Activated CD8-positive, alpha-beta memory T cell treated with anti-CD3 and anti-CD28 coated beads, Interleukin-2, amount 10 ng/mL, durations not matched to agents 7 days and 5 days (primary cell): ENCODE measurements around the gene SATB2. TPM values are rescaled to one million over a fixed set of nuclear protein-coding genes. Genes with fewer than 3 reads are reported as not detected.

ENCODE experiments used
- ATAC-seq: fragments of 150-1000 bp; cut with Tn5 transposase; one replicate; pipeline ENCODE4 v1.10.0; 2021; ENCODE audit warnings: moderate library complexity
- CTCF ChIA-PET: fragments of 350-600 bp; sonication (Branson Sonifier 250); formaldehyde crosslinking; loops from one replicate; lab custom pipeline; 2021; ENCODE audit warnings: antibody characterized with exemption; lab: Charles Lee
- DNase-seq: peaks from one replicate; pipeline ENCODE4 v3.0.0-alpha.2; 2020
- H3K27ac Mint-ChIP-seq: one replicate; pipeline ENCODE4 v1.8.0; 2021; ENCODE audit warnings: mild to moderate bottlenecking, mixed read lengths
- H3K27me3 Mint-ChIP-seq: one replicate; pipeline ENCODE4 v1.8.0; 2021; ENCODE audit warnings: mixed read lengths
- H3K36me3 Mint-ChIP-seq: one replicate; pipeline ENCODE4 v1.8.0; 2021; ENCODE audit warnings: mild to moderate bottlenecking, mixed read lengths
- H3K4me1 Mint-ChIP-seq: one replicate; pipeline ENCODE4 v1.8.0; 2021; ENCODE audit warnings: mixed read lengths
- H3K4me3 Mint-ChIP-seq: one replicate; pipeline ENCODE4 v1.8.0; 2021; ENCODE audit warnings: mild to moderate bottlenecking, moderate library complexity, mixed read lengths
- H3K9me3 Mint-ChIP-seq: one replicate; pipeline ENCODE4 v1.8.0; 2022; ENCODE audit warnings: low read depth, mixed read lengths
- total RNA-seq, 2 experiments: library from RNA; stranded (reverse); gene quantifications; one replicate each; pipeline ENCODE4 v1.2.3, GENCODE V29; 2021

Gene SATB2
- total RNA-seq, 2 experiments from 2014 or later = 0.09 TPM; not detected in 1

DNA sequence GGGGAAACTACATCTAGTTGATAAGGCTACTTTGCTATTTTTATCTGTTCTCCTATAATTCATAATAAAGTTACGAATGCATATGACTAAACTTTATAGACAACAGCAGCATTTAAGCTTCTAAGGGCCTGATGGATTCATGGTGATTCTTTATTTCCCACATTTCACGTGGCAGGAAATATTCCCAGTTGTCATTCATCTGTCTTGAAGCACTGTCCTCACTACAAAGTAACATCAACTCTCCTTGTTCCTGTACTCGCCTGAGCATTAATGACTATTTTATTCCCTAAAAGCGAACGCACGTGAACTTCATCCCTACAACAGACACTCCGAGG is 2.6 kb downstream of the SATB2 start:
- H3K4me3 Mint-ChIP-seq = no peak overlapping the region
- H3K36me3 Mint-ChIP-seq = no peaks in the 10 kb centered on the region
- H3K27me3 Mint-ChIP-seq = peaks cover 60% of the 10 kb centered on the region
- ATAC-seq (no peak), DNase-seq (no peak)
- peaks cover 16% of the 10 kb centered on the region for H3K4me1 Mint-ChIP-seq
- H3K9me3 Mint-ChIP-seq = no peaks in the 10 kb centered on the region
- CTCF ChIA-PET = no interaction called here
- H3K27ac Mint-ChIP-seq = no peak overlapping the region

DNA sequence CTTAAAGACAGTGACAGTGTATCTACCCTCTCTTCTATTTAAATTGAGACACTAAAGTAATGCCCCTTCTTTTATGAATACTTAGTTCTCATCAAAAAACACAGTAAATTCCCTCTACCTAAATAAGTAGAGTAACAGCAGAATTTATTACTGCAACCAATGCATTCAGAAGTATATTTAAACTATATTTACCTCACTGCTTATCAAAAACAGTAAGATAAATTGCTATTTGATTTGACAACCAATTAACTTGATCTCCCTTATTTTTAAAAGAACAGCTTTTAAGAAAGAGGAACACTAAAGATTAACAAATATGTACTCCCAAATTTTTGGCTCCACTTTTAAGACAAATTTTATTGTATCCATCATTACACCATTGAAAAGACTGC is 4.8 kb downstream of the SATB2 start:
- Mint-ChIP-seq H3K4me3 (no peak overlapping the region), H3K9me3 (no peaks in the 10 kb centered on the region), H3K27ac (no peak overlapping the region), H3K36me3 (no peaks in the 10 kb centered on the region), H3K4me1 (peaks cover 8% of the 10 kb centered on the region), H3K27me3 (peaks cover 57% of the 10 kb centered on the region)
- CTCF ChIA-PET = no interaction called here
- ATAC-seq (no peak), DNase-seq (no peak)

GRCh38 chr2:199452260-199452990 is 5.3 kb downstream of the SATB2 start:
- ATAC-seq = no peak
- Mint-ChIP-seq H3K27me3 (peaks cover 52% of the 10 kb centered on the region), H3K36me3 (no peaks in the 10 kb centered on the region), H3K4me3 (no peak overlapping the region), H3K27ac (no peak overlapping the region), H3K9me3 (no peaks in the 10 kb centered on the region), H3K4me1 (peaks cover 6% of the 10 kb centered on the region)
- DNase-seq = no peak
- CTCF ChIA-PET = no interaction called here

GRCh38 chr2:199449956-199450355 is 7.8 kb downstream of the SATB2 start:
- CTCF ChIA-PET = no interaction called here
- no peaks in the 10 kb centered on the region for H3K4me1 Mint-ChIP-seq
- ATAC-seq (no peak), DNase-seq (no peak)
- no peak overlapping the region for H3K4me3 Mint-ChIP-seq
- H3K27me3 Mint-ChIP-seq = peaks cover 39% of the 10 kb centered on the region
- no peaks in the 10 kb centered on the region for H3K36me3 Mint-ChIP-seq
- H3K27ac Mint-ChIP-seq = no peak overlapping the region
- H3K9me3 Mint-ChIP-seq = no peaks in the 10 kb centered on the region

GRCh38 chr2:199449455-199449854 is 8.3 kb downstream of the SATB2 start:
- ATAC-seq = no peak
- H3K27ac Mint-ChIP-seq = no peak overlapping the region
- no peak for DNase-seq
- H3K9me3 Mint-ChIP-seq = no peaks in the 10 kb centered on the region
- H3K36me3 Mint-ChIP-seq = no peaks in the 10 kb centered on the region
- no peaks in the 10 kb centered on the region for H3K4me1 Mint-ChIP-seq
- CTCF ChIA-PET = no interaction called here
- H3K27me3 Mint-ChIP-seq = peaks cover 42% of the 10 kb centered on the region
- H3K4me3 Mint-ChIP-seq = no peak overlapping the region

DNA sequence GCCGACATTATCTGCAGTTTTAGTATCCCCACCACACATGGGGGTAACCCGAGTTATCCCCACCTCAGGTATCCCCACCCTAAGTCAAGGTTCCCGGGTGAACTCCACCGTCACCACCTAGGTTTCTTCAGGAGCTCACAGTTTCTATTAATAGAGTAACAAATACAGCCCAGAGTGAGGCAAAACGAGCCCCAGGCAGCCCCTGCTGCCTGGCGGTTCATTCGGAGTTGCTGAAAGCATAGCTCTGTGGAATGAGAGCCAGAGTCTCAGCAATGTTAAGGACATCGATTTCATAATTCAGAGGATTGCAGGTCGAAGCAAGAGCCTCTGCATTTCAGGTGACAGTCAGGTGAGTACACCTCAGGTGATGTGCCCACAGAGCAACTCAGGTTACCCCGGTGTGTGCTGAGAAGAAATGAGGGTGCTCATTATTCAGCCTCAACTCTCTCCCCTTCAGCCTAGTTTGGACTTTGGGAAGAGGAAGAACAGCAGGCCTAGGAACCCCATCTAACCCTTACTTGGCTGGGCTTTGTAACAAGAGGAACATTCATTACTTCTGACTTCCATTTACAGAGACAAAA is 10.7 kb downstream of the SATB2 start:
- H3K27me3 Mint-ChIP-seq = peaks cover 31% of the 10 kb centered on the region
- H3K27ac Mint-ChIP-seq = no peak overlapping the region
- no peaks in the 10 kb centered on the region for H3K4me1 Mint-ChIP-seq
- ATAC-seq (no peak), DNase-seq (no peak)
- CTCF ChIA-PET = no interaction called here
- H3K9me3 Mint-ChIP-seq = no peaks in the 10 kb centered on the region
- no peak overlapping the region for H3K4me3 Mint-ChIP-seq
- no peaks in the 10 kb centered on the region for H3K36me3 Mint-ChIP-seq

DNA sequence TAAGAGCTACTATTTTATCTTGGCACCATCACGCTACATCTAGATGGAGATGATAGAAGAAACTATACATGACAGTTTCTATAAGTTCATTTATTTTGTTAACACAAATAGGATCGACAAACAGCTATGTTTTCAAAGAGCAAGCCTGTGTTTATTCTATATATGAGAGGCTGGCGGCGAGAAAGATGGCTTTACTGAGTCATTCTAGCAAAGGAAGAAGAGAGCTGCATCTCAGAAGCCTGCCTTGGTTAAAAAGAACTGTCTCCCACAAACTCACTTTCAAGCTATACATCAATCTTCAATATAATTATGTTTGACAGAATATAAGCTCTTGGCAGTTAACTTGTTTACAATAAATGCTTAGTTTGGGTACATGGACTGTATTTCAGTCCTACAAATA is 13.0 kb downstream of the SATB2 start:
- Mint-ChIP-seq H3K4me1 (no peaks in the 10 kb centered on the region), H3K9me3 (no peaks in the 10 kb centered on the region), H3K4me3 (no peak overlapping the region), H3K27ac (no peak overlapping the region), H3K36me3 (no peaks in the 10 kb centered on the region), H3K27me3 (peaks cover 27% of the 10 kb centered on the region)
- CTCF ChIA-PET = no interaction called here
- DNase-seq = no peak
- no peak for ATAC-seq

- H3K4me1 Mint-ChIP-seq = no peaks in the 10 kb centered on the region
- no peak overlapping the region for H3K27ac Mint-ChIP-seq
- no peak for ATAC-seq
- CTCF ChIA-PET = interaction anchor here (0.7 kb wide), 1 partner anchor 39 kb away, joined by 3 read pairs; no protein-coding TSS in a partner anchor
- H3K27me3 Mint-ChIP-seq = peaks cover 20% of the 10 kb centered on the region
- no peak for DNase-seq
- H3K36me3 Mint-ChIP-seq = no peaks in the 10 kb centered on the region
- H3K9me3 Mint-ChIP-seq = no peaks in the 10 kb centered on the region
- H3K4me3 Mint-ChIP-seq = no peak overlapping the region
Observed at GRCh38 chr2:199443589-199444130, 14.1 kb downstream of the SATB2 start.

DNA sequence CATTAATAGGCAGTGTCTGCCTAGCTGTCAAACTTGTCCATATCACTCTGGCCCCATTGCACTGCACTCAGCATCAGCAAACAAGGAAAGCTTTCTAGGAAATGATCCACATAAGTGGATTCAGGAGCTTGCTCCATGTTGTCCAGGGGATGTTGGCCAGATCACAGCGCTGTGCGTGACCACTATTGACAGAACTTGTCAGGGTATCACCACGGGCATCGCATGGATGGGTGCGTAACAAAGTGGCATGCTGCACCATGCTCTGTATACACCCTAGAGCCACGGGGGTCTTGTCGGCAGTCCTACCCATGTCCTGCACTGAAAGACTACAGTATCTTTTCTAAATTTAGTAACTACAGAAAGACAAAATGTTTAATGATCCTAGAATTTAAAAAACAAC is 15.6 kb downstream of the SATB2 start:
- H3K4me3 Mint-ChIP-seq = no peak overlapping the region
- no peak for DNase-seq
- H3K4me1 Mint-ChIP-seq = no peaks in the 10 kb centered on the region
- H3K27me3 Mint-ChIP-seq = peaks cover 19% of the 10 kb centered on the region
- CTCF ChIA-PET = no interaction called here
- H3K27ac Mint-ChIP-seq = no peak overlapping the region
- H3K9me3 Mint-ChIP-seq = no peaks in the 10 kb centered on the region
- ATAC-seq = no peak
- H3K36me3 Mint-ChIP-seq = no peaks in the 10 kb centered on the region

DNA sequence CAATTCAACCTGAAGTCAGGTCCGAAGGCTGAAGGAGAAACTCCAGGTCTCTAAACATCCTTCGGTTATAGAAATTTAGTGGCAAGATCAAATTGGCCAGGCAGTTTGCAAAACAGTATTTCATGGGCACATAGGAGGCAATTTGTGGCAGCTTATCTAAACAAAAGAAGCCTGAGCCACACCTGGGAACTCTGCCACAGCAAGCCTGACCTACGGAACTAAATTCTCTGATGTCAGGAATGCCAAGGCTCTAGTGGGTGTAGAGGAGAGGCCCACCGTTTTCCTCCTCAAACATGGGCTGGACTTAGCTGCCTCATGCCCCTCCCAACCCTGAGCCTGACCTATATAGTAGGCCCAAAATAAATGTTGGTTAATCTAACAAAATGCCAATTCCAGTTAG is 16.0 kb downstream of the SATB2 start:
- Mint-ChIP-seq H3K4me1 (no peaks in the 10 kb centered on the region), H3K9me3 (no peaks in the 10 kb centered on the region), H3K27me3 (peaks cover 19% of the 10 kb centered on the region), H3K4me3 (no peak overlapping the region), H3K27ac (no peak overlapping the region), H3K36me3 (no peaks in the 10 kb centered on the region)
- no peak for ATAC-seq
- CTCF ChIA-PET = no interaction called here
- DNase-seq = no peak

DNA sequence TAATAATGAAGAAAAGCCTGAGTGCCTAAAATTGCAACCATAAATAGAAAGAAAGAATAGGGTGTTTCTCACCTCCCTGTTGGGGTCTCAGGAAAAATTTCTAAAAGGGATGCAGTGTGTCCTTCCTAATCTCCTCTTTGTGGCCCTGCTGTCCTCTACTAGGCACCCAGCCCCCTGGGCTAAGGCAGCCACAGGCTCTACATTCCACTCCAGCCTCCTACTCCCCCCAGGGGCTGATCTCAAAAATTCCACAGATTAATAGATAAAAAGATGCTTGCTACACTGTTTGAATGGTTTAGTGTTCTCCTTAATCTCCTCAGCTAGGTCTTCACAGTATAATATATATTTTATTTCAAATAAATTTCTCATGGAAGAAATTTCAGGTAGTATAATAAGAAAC is 17.6 kb downstream of the SATB2 start:
- Mint-ChIP-seq H3K9me3 (no peaks in the 10 kb centered on the region), H3K27ac (no peak overlapping the region), H3K4me1 (no peaks in the 10 kb centered on the region), H3K4me3 (no peak overlapping the region), H3K27me3 (peaks cover 10% of the 10 kb centered on the region), H3K36me3 (no peaks in the 10 kb centered on the region)
- CTCF ChIA-PET = no interaction called here
- ATAC-seq (no peak), DNase-seq (no peak)

- H3K4me1 Mint-ChIP-seq = no peaks in the 10 kb centered on the region
- H3K27me3 Mint-ChIP-seq = peaks cover 5% of the 10 kb centered on the region
- DNase-seq (no peak), ATAC-seq (no peak)
- H3K27ac Mint-ChIP-seq = no peak overlapping the region
- CTCF ChIA-PET = no interaction called here
- no peak overlapping the region for H3K4me3 Mint-ChIP-seq
- H3K36me3 Mint-ChIP-seq = no peaks in the 10 kb centered on the region
- H3K9me3 Mint-ChIP-seq = no peaks in the 10 kb centered on the region
Observed at GRCh38 chr2:199439542-199439941, 18.2 kb downstream of the SATB2 start.

DNA sequence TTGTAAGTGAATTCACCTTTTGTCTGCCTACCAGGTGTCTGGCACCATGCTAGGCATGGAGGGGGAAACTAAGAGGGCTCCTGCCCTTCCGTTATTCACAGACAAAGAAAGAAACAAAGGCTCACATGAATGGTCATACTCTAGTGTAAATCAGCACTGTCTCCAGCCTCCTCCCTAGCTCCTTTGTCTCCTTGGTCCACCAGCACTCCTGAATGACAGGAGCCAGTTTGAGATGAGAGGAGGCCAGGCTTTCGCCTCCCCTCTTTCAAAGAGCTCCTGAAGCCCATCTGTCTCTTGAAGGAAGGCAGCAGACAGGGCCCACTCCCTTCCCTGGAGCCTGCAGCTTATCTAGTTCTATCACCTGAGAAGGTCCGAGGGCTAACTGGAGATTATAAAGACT is 18.7 kb downstream of the SATB2 start:
- no peaks in the 10 kb centered on the region for H3K36me3 Mint-ChIP-seq
- H3K27ac Mint-ChIP-seq = no peak overlapping the region
- no peak overlapping the region for H3K4me3 Mint-ChIP-seq
- no peak for DNase-seq
- H3K9me3 Mint-ChIP-seq = no peaks in the 10 kb centered on the region
- ATAC-seq = no peak
- H3K27me3 Mint-ChIP-seq = peaks cover 3% of the 10 kb centered on the region
- H3K4me1 Mint-ChIP-seq = no peaks in the 10 kb centered on the region
- CTCF ChIA-PET = no interaction called here

DNA sequence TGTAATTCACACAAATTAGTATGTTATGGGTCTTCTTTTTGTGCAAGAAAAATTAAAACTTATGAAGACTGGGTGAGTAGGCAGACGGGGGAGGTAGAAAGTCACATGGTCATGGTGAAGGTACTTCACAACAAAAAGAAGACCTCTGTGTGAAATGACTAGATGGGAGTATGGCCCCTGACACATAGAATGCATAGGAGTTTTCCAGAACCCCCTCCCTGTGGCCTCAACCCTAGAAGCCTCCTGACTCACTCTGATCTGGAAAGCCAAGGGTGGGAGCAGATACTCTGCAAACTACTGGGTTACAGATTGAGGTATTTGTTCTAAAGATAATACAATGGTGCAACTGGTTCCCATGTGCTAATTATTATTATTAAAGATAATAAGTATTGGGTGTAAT is 23.2 kb downstream of the SATB2 start:
- H3K4me1 Mint-ChIP-seq = no peaks in the 10 kb centered on the region
- no peaks in the 10 kb centered on the region for H3K36me3 Mint-ChIP-seq
- H3K27me3 Mint-ChIP-seq = peaks cover 4% of the 10 kb centered on the region
- no peak for DNase-seq
- no peak overlapping the region for H3K4me3 Mint-ChIP-seq
- no peak overlapping the region for H3K27ac Mint-ChIP-seq
- ATAC-seq = no peak
- CTCF ChIA-PET = no interaction called here
- no peaks in the 10 kb centered on the region for H3K9me3 Mint-ChIP-seq
